NCI-H82 (cell line): ENCODE data around the gene RXFP1.

ENCODE experiments used
- DNase-seq: peaks from one replicate; lab custom pipeline; 2025; lab: John Stamatoyannopoulos, UW

RXFP1 gene

GRCh38 chr4:158521484-158522088 is at the start of gene RXFP1:
RXFP1 (plus strand) TSS chr4:158521882; CDS start chr4:158521977, 95 bp downstream.
- DNase-seq: no peak

GRCh38 chr4:158481811-158482210 is 39.9 kb upstream of the RXFP1 start:
- no peak for DNase-seq

GRCh38 chr4:158484173-158484885 is 37.4 kb upstream of the RXFP1 start:
- no peak for DNase-seq

- DNase-seq: no peak
Measured at GRCh38 chr4:158490629-158491028, 31.1 kb upstream of the RXFP1 start.

- no peak for DNase-seq
Measured at GRCh38 chr4:158492391-158492790, 29.3 kb upstream of the RXFP1 start.

- peak; percentile 35 for DNase-seq
Measured at GRCh38 chr4:158496030-158496741, 25.5 kb upstream of the RXFP1 start.

- DNase-seq: no peak
Measured at GRCh38 chr4:158500054-158500453, 21.6 kb upstream of the RXFP1 start.

GRCh38 chr4:158513256-158513655 is 8.4 kb upstream of the RXFP1 start:
- DNase-seq: no peak

GRCh38 chr4:158519226-158519625 is 2.5 kb upstream of the RXFP1 start:
- no peak for DNase-seq

- no peak for DNase-seq
Measured at GRCh38 chr4:158523990-158524535, 2.4 kb downstream of the RXFP1 start.

- no peak for DNase-seq
Measured at GRCh38 chr4:158527516-158527915, 5.8 kb downstream of the RXFP1 start.

GRCh38 chr4:158529505-158529904 is 7.8 kb downstream of the RXFP1 start:
- no peak for DNase-seq

GRCh38 chr4:158530381-158530780 is 8.7 kb downstream of the RXFP1 start:
- DNase-seq: no peak

- no peak for DNase-seq
Measured at GRCh38 chr4:158530898-158531297, 9.2 kb downstream of the RXFP1 start.

- no peak for DNase-seq
Measured at GRCh38 chr4:158532556-158533231, 11.0 kb downstream of the RXFP1 start.

GRCh38 chr4:158534727-158535126 is 13.0 kb downstream of the RXFP1 start:
- no peak for DNase-seq

- DNase-seq: no peak
Measured at GRCh38 chr4:158535130-158535614, 13.5 kb downstream of the RXFP1 start.

- DNase-seq: no peak
Measured at GRCh38 chr4:158536833-158537232, 15.2 kb downstream of the RXFP1 start.

- DNase-seq: no peak
Measured at GRCh38 chr4:158538176-158538575, 16.5 kb downstream of the RXFP1 start.

GRCh38 chr4:158538911-158539310 is 17.2 kb downstream of the RXFP1 start:
- DNase-seq: no peak

GRCh38 chr4:158540125-158540907 is 18.6 kb downstream of the RXFP1 start:
- no peak for DNase-seq
